Adrenal gland (tissue), 12 donors: ENCODE measurements around the gene RNF214. TPM values are rescaled to one million over a fixed set of nuclear protein-coding genes. Genes with fewer than 3 reads are reported as not detected.

Experiments used
- DNase-seq, 7 donors: peaks; one replicate each; pipeline ENCODE4 v3.0.0-alpha.2; 2019 to 2020
- H3K27ac ChIP-seq, 5 donors: fragments of 200-600 bp; sonication (generic) in 4 of 5; 1 replicate in 3 of 5; 2 replicates in 2 of 5; pipeline versions ENCODE4 v1.5.1 to v1.8.0; 2016 to 2020; ENCODE audit warnings: mild to moderate bottlenecking in 1 of 5
- H3K27me3 ChIP-seq: fragments of 200-600 bp; 2 replicates; pipeline ENCODE4 v1.8.0; 2021
- H3K36me3 ChIP-seq, 2 donors: fragments of 200-600 bp; replicated peaks in 1 of 2; 1 replicate in 1 of 2; 2 replicates in 1 of 2; pipeline versions ENCODE4 v1.5.1 to v1.8.0; 2018 to 2022
- H3K4me1 ChIP-seq, 2 donors: fragments of 200-600 bp; replicated peaks in 1 of 2; 1 replicate in 1 of 2; 2 replicates in 1 of 2; pipeline versions ENCODE4 v1.5.1 to v1.8.0; 2018 to 2021
- H3K4me3 ChIP-seq, 4 donors: fragments of 200-600 bp; sonication (generic) in 3 of 4; one replicate each; pipeline ENCODE4 v1.5.1; 2016 to 2018
- H3K9me3 ChIP-seq, 3 donors: fragments of 200-600 bp; sonication (generic) in 1 of 3; replicated peaks in 1 of 3; 1 replicate in 2 of 3; 2 replicates in 1 of 3; pipeline versions ENCODE4 v1.5.1 to v1.8.0; 2016 to 2021
- CTCF ChIP-seq, 6 experiments: fragments of 450-650 bp in 4 of 6; fragments of 200-600 bp in 2 of 6; sonication (generic) in 1 of 6; IDR thresholded peaks; 1 replicate in 5 of 6; 2 replicates in 1 of 6; pipeline versions ENCODE4 v1.5.1 to v1.8.0; 2016 to 2021; ENCODE audit warnings: antibody characterized with exemption in 6 of 6, mild to moderate bottlenecking in 2 of 6, moderate library complexity in 1 of 6
- POLR2A ChIP-seq, 2 donors: fragments of 450-650 bp; IDR thresholded peaks; one replicate each; pipeline ENCODE4 v1.6.1; 2017; ENCODE audit warnings: antibody characterized with exemption in 2 of 2, mild to moderate bottlenecking in 2 of 2, moderate library complexity in 1 of 2
- WGBS, 4 donors: extraction: QIAGEN DNeasy Blood & Tissue Kit in 2 of 4; methylation state at CpG; one replicate each; pipeline versions ENCODE4 v1.1.5 to v1.1.7; 2013 to 2017; 5-methylcytosine and 5-hydroxymethylcytosine counted together
- intact Hi-C, 2 donors: fragments of 100-400 bp; cut with DNase I; formaldehyde crosslinking; loops; one replicate each; pipeline versions ENCODE4 v1.14.1 to v1.15.0; 2022 to 2023
- polyA plus RNA-seq, 3 donors: library from polyadenylated mRNA; stranded (reverse); fragments of 200-250 nt in 2 of 3; fragments of 350-450 nt in 1 of 3; fragmentation: Illumina TruSeq in 1 of 3; extraction: RNeasy Lipid Tissue Mini Kit (QIAGEN cat#74804) in 1 of 3; gene quantifications; one replicate each; pipeline ENCODE4 v1.2.3, GENCODE V29; 2013 to 2014
- total RNA-seq, 9 donors: library from RNA; depleted of rRNA in 4 of 9; stranded (reverse); fragments of >200 nt in 4 of 9; fragments of 120-200 nt in 1 of 9; fragmentation: NEBNext Ultra II Directional in 1 of 9; extraction: Animal tissue kit (Norgen Biotek cat#: 25700) in 1 of 9; gene quantifications; one replicate each; pipeline versions ENCODE4 v1.1.0 to v1.2.4, GENCODE V29; 2013 to 2023
- donor health status: healthy with polysubstance abuse.
- donor health status: Bipolar disorder and iron deficiency.
- donor health status: DM: yes; HTN: yes; CAD: no.
- donor health status: DM: no; HTN: no; CAD: no.
- donor health status: DM: no; HTN: no; CAD: no.
- donor health status: DM: yes; HTN: yes; CAD: no.

The RNF214 gene
- total and polyA plus RNA-seq, 12 donors: 11.3 to 33.8 (median 20.5) TPM

GRCh38 chr11:117218133-117218915 is 14.1 kb upstream of the RNF214 start:
- intact Hi-C loops: no loop called here
- H3K27ac ChIP-seq: peak overlapping the region in 4 of 5 donors; percentile 27 to 95 (median 50)
- peak in 3 of 7 donors; percentile 24 to 50 (median 24) for DNase-seq
- peaks cover 0 to 66% of the 10 kb centered on the region in 2 donors for H3K36me3 ChIP-seq
- peaks cover 0 to 43% of the 10 kb centered on the region in 2 donors for H3K4me1 ChIP-seq
- 68 to 80% (median 73%) methylated on average over 15 of the region's 15 CpGs for WGBS, 4 donors
- H3K4me3 ChIP-seq: no peak overlapping the region
- H3K9me3 ChIP-seq: no peaks in the 10 kb centered on the region
- TF ChIP-seq POLR2A (IDR thresholded peaks at IDR 0.05) (no peak), CTCF (IDR thresholded peaks at IDR 0.05) (no peak)
- no peaks in the 10 kb centered on the region for H3K27me3 ChIP-seq

GRCh38 chr11:117219001-117219400 is 13.5 kb upstream of the RNF214 start:
- Histone ChIP-seq H3K27me3 (no peaks in the 10 kb centered on the region), H3K4me3 (no peak overlapping the region), H3K27ac (peak overlapping the region in 4 of 5 donors; percentile 27 to 95 (median 50)), H3K36me3 (peaks cover 0 to 68% of the 10 kb centered on the region in 2 donors), H3K4me1 (peaks cover 0 to 43% of the 10 kb centered on the region in 2 donors), H3K9me3 (no peaks in the 10 kb centered on the region)
- 87 to 100% (median 92%) methylated on average over 6 to 9 of the region's 9 CpGs for WGBS, 4 donors
- TF ChIP-seq POLR2A (IDR thresholded peaks at IDR 0.05): no peak
- TF ChIP-seq CTCF (IDR thresholded peaks at IDR 0.05): no peak
- intact Hi-C loops: no loop called here
- DNase-seq: peak in 2 of 7 donors; percentile 6 to 12

- TF ChIP-seq CTCF (IDR thresholded peaks at IDR 0.05): no peak
- no peak for TF ChIP-seq POLR2A (IDR thresholded peaks at IDR 0.05)
- Histone ChIP-seq H3K4me3 (no peak overlapping the region), H3K4me1 (peaks cover 0 to 43% of the 10 kb centered on the region in 2 donors), H3K27me3 (no peaks in the 10 kb centered on the region), H3K9me3 (no peaks in the 10 kb centered on the region), H3K27ac (peak overlapping the region in 4 of 5 donors; percentile 27 to 95 (median 50)), H3K36me3 (peaks cover 0 to 67% of the 10 kb centered on the region in 2 donors)
- intact Hi-C loops: no loop called here
- DNase-seq: peak in 2 of 7 donors; percentile 4 to 13
- WGBS, 4 donors: 85 to 93% (median 91%) methylated on average over 2 to 8 of the region's 8 CpGs
Observed at GRCh38 chr11:117219455-117219854, 13.0 kb upstream of the RNF214 start.

GRCh38 chr11:117219995-117220394 is 12.5 kb upstream of the RNF214 start:
- DNase-seq: no peak
- Histone ChIP-seq H3K27ac (peak overlapping the region in 4 of 5 donors; percentile 27 to 95 (median 52)), H3K4me1 (peaks cover 0 to 43% of the 10 kb centered on the region in 2 donors), H3K36me3 (peaks cover 0 to 62% of the 10 kb centered on the region in 2 donors), H3K27me3 (no peaks in the 10 kb centered on the region), H3K9me3 (no peaks in the 10 kb centered on the region), H3K4me3 (no peak overlapping the region)
- TF ChIP-seq POLR2A (IDR thresholded peaks at IDR 0.05) (no peak), CTCF (IDR thresholded peaks at IDR 0.05) (no peak)
- WGBS, 4 donors: 83 to 94% (median 91%) methylated on average over 4 of the region's 4 CpGs
- intact Hi-C loops: loop anchor here in 1 of 2 donors (10.0 kb wide), 1 partner anchor 435 kb away; the partner anchor contains the start of gene ZPR1
